HG02852 (cell line): ENCODE data around the gene NDFIP2.
"Not testable (repeated sequence)": the region's sequence is repeated elsewhere in the genome, so short reads cannot be mapped to it uniquely, and the experiment has no call there.

ENCODE experiments used
- ATAC-seq: cut with Tn5 transposase; IDR thresholded peaks from one replicate; pipeline ENCODE4 v1.9.1; 2021; ENCODE audit warnings: mild to moderate bottlenecking, moderate library complexity; ENCODE audit not compliant: unreplicated experiment

NDFIP2 gene

GRCh38 chr13:79531542-79532254 is 50.7 kb downstream of the NDFIP2 start:
- no peak for ATAC-seq

DNA sequence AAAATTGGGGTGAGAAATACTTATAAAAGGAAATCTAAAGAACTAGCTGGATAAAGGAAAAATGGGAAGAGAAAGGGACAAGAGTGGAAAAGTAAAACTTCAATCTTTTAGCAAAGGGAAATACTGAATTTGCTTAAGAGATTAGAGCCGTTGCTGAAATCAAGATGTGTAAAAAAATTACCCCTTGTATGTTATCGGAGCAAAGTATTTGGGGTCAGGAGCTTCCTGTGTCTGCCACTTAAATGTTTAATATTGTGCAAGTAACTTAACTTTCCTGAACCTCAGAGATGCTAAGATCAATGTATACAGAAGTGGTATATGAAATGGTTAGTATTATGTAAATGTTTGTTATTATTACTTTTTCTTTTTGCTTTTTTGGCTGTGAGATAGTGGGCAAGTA is 51.6 kb downstream of the NDFIP2 start:
- no peak for ATAC-seq

- ATAC-seq = no peak
These were observed 52.9 kb downstream of the NDFIP2 start for GRCh38 chr13:79533781-79534400.

DNA sequence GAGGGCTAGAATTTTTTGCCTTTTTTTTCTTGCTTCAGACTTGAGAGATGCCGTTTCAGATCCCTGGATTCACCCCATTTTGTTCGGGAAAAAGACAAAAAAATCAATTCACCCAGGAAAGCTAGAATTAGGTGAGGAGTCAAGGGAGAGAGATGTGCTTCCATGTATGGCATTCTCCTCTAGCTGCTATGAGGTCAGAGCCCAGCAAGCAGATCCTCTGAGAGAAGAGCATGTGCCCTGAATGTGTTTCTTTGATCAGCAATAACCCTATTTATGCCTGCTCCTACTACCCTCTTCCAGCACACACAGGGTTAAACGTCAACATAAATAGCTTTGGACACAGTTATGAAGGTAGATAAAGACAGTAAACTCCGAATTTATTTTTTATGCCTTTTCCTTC is 53.6 kb downstream of the NDFIP2 start:
- ATAC-seq = no peak

DNA sequence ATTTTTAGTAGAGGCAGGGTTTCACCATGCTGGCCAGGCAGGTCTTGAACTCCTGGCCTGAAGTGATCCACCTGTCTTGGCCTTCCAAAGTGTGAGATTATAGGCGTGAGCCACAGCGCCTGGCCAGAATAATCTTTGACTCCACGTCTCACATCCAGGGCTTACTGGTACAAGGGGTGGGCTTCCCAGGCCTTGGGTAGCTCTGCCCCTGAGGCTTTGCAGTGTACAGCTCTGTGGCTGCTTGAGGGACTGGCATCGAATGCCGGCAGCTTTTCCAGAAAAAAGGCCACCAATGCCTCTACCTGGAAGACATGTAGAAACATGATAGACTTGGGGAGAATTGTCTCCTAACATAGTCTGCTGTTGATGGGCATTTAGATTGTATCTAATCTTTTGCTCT is 57.8 kb downstream of the NDFIP2 start:
- ATAC-seq = no peak

DNA sequence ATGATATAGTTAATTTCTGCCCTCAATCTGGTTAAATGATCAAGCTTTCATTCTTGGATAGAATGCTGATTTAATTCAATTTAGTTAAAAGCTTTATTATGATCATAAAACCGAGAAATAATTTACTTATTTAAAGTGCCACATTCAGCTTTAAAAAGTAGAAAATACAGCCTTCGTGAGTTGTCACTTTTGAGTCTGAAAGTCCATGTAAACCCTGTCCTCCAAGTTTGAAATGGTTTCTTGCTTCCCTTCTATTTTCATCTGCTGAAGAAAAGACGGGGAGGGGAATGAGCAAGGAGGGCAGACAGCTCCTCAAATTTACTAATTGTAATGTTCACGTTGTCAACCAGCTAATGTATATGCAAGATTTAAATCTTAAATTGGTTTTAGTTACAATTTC is 59.5 kb downstream of the NDFIP2 start:
- no peak for ATAC-seq

GRCh38 chr13:79541426-79542049 is 60.6 kb downstream of the NDFIP2 start:
- peak; percentile 55 for ATAC-seq

- no peak for ATAC-seq
These were observed 62.9 kb downstream of the NDFIP2 start for GRCh38 chr13:79543883-79544282.

DNA sequence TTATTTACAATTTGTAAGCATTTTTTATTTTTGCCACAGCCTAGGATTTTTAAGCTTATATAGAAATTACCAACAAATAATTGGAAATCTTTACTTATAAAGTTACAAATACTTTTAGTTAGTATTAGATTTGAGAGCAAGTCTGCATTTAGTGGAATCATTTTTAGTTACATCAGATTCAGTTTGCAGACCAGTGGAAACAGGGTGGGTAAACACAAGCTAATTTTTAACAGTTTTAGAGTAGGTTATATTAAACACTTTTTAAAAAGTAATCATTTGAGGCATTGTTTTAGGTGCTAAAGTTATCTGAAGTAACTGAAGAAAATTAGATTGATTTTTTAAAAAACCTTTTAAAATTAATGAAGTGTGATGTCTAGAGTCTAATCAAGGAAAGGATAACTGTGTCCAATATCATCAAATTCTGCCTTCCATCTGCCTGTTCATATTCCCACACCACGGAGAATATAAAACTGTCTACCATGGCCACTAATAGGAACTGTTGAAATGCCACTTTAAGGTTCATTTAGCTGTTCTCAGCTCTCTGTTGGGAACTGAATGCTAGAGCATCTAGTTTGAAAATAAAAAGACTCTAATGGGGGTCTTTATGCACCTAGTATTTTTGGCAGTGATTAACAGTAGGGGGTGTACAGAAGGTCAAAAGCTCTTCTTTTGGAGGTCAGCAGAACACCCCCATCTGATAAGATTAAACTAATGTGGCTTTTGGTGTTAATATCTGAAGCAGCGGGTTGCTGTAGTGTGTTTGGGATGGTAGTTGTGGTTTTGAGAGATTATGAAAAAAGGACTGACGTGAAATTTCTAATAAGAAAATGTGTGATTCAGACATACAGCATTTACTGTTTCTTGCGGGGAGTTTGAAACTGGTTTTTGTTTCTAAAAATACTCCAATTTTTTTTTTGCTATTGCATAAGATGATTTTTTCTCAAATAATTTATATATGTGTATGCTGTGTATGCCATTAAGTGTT is 66.5 kb downstream of the NDFIP2 start:
- ATAC-seq = no peak

DNA sequence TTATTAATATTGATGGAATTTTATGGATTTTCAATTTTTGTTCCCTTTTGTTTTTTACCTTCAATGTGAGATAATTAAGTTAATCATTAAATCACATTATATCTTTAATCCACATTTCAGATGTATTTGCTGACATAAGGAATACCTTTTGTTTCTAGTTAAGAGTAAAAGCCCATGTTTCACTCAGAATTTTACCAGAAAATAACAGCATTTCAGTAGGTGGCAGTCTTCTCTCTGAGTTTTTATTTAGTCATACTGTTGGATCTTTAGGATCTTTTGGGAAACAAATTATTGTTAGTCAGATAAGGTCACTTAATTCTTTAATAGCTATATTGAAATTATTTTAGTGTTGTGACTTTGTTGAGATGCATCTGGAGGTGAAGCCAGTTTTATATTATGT is 67.9 kb downstream of the NDFIP2 start:
- no peak for ATAC-seq

DNA sequence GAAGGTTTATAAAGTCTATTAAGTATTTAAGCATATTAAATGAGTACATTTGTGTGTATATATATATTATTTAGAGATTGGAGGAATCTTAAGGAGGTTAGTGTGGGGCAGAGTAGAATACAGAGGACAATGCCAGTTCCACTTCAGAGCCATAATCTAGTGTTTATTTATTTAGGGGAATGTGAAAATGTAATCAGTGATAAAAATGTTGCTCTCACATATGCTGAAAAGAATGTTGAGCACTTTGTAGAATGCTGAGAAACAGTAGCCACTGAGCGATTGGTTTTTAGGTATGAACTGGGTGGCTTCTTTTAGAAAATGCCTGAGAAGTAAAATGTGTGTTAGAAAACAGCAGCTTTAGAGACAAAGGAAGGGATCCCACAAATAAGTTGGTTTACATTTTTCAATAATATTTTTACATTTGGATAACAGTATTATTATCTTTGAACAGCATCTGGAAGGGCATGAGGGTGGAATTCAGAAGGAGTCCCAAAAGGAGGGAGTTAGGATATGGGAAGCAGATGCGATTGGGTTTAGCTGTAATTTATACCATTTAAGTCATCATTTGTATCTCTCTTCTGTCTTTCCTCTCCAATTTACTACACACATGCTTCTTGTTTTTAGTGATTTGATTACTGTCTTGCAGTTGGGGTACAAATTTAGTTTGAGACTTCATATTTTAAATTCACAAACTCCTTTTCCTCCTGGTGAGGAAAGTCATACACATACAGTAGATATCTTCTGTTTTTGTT is 68.6 kb downstream of the NDFIP2 start:
- no peak for ATAC-seq

- no peak for ATAC-seq
These were observed 76.7 kb downstream of the NDFIP2 start for GRCh38 chr13:79557666-79558065.

DNA sequence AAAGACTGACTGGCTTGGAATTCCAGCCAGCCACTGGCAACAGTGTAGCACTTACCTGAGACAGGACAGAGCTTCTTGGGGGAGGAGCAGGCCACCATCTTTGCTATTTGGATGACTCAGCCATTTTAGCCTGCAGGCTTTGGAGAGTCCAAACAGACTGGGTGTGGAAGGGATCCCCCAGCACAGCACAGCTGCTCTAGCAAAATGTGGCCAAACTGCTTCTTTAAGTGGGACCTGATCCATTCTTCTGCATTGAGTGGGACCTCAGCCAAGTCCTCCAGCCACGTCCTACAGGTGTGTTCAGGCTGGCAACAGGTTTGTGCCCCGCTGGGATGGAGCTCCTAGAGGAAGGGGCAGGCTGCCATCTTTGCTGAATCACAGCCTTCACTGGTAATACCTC is 80.0 kb downstream of the NDFIP2 start:
- ATAC-seq = no peak

DNA sequence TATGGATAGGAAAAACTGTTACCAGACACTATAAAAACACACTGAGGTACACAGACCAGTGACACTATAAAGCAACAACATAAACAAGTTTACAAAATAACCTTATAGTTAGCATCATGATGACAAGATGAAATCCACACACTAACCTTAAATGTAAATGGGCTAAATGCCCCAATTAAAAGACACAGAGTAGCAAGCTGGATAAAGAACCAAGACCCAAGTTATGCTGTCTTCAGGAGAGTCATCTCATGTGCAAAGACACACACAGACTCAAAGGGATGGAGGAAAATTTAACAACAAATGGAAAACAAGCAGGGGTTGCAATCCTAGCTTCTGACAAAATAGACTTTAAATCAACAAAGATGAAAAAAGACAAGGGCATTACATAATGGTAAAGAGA is 81.6 kb downstream of the NDFIP2 start:
- ATAC-seq = no peak

DNA sequence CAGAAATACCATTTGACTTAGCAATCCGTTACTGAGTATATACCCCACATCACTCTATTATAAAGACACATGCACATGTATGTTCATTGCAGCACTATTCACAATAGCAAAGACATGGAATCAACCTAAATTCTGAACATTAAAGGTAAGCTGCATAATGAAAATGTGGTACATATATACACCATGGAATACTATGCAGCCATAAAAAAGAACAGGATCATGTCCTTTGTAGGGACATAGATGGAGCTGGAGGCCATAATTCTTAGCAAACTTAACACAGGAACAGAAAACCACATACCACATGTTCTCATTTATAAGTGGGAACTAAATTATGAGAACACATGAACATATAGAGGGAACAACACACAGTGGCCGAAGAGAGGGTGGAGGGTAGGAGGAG is 85.2 kb downstream of the NDFIP2 start:
- no peak for ATAC-seq

DNA sequence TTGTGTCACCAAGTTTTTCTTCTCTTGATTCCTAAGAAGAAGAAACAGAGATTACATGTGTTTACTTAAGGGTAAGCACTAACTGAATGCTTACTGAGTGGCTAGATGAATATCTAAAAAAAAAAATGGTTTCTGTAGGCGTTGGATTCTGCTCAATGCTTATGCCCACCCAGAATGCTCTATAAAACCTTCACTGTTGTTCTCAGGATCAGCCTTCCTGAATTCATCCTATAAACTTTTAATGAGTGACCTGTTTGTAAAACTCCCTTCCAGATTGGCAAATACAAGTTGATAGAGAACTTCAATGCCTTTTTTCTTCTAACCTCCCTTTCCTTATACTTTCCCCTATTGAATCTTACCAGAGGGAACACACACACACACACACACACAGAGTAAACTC is 90.2 kb downstream of the NDFIP2 start:
- no peak for ATAC-seq

- ATAC-seq = not testable (repeated sequence)
These were observed 92.9 kb downstream of the NDFIP2 start for GRCh38 chr13:79573892-79574291.

DNA sequence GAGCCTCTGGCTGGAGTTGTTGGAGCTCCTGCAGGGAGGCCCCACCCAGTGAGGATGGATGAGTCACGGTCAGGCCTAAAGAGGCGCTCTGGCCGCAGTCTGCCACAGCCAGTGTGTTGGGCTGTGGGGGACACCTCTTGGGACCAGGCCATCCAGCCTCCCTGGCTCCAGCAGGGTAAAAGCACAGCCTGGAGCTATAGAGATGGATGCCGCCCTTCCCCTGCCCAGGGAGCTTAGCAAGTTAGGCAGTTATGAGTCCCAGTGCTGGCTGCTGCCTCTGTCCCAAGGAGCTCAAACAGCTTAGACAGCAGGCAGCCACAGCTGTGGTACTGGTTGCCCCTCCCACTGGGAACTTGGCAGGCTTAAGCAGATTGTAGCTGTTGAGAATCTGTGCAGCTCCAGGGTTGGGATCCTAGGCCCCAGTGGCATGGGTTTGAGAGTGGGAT is 100.9 kb downstream of the NDFIP2 start:
- ATAC-seq = no peak

GRCh38 chr13:79582896-79583295 is 101.9 kb downstream of the NDFIP2 start:
- ATAC-seq = no peak

- ATAC-seq = no peak
These were observed 104.1 kb downstream of the NDFIP2 start for GRCh38 chr13:79585033-79585432.
